ENCODE data around the gene AEN.

- TF ChIP-seq CTCF (conservative IDR thresholded peaks at IDR 0.05; ENCODE audit: low read length) (no peak), EZH2phosphoT487 (IDR thresholded peaks at IDR 0.05; ENCODE audit: borderline replicate concordance) (no peak)
Measured at GRCh38 chr15:88631464-88632028, 10.4 kb downstream of the AEN start.
